NK-92 treated with Interleukin-12 subunit alpha and Interleukin-12 subunit beta, amount 100 ng/mL, for 24 hours (cell line): ENCODE results near the gene RASIP1.
A peak's percentile ranks its signal among the peaks of the same experiment; 100 is the strongest.

Experiments
- DNase-seq: peaks from one replicate; lab custom pipeline; 2025; lab: John Stamatoyannopoulos, UW

RASIP1 gene

GRCh38 chr19:48756212-48756611 lies 15.8 kb upstream of the RASIP1 start:
- no peak for DNase-seq

- DNase-seq: no peak
These were observed 15.4 kb upstream of the RASIP1 start for GRCh38 chr19:48755787-48756186.

- no peak for DNase-seq
These were observed 14.8 kb upstream of the RASIP1 start, which contains the start of gene FGF21 for GRCh38 chr19:48755084-48755641. Gene FGF21, plus strand, starts transcription at chr19:48755524. Its CDS starts 713 bp downstream, at chr19:48756237.

GRCh38 chr19:48752496-48753365 lies 12.3 kb upstream of the RASIP1 start, which contains the start of gene FUT1:
Gene FUT1, minus strand, starts transcription at chr19:48752641. Its CDS starts 1,360 bp downstream, at chr19:48751281.
- no peak for DNase-seq

- no peak for DNase-seq
These were observed 11.6 kb upstream of the RASIP1 start for GRCh38 chr19:48751845-48752495.

- DNase-seq: no peak
These were observed 10.5 kb upstream of the RASIP1 start for GRCh38 chr19:48750771-48751504.

GRCh38 chr19:48750351-48750750 lies 9.9 kb upstream of the RASIP1 start:
- DNase-seq: no peak

- DNase-seq: no peak
These were observed 9.3 kb upstream of the RASIP1 start for GRCh38 chr19:48749571-48750198.

- DNase-seq: peak; percentile 74
These were observed 6.5 kb upstream of the RASIP1 start, which contains the start of gene IZUMO1 for GRCh38 chr19:48746738-48747575. Gene IZUMO1, minus strand, starts transcription at chr19:48746909. Its CDS starts 1,050 bp downstream, at chr19:48745859.

- DNase-seq: no peak
These were observed 5.7 kb upstream of the RASIP1 start for GRCh38 chr19:48746110-48746509.

- no peak for DNase-seq
These were observed 5.0 kb upstream of the RASIP1 start for GRCh38 chr19:48745208-48745995.

- DNase-seq: no peak
These were observed 1.7 kb upstream of the RASIP1 start for GRCh38 chr19:48742096-48742495.

GRCh38 chr19:48741129-48741999 lies 954 bp upstream of the RASIP1 start:
- no peak for DNase-seq

GRCh38 chr19:48739404-48740163 lies 826 bp downstream of the RASIP1 start:
- no peak for DNase-seq

GRCh38 chr19:48738557-48739403 lies 1.6 kb downstream of the RASIP1 start:
- no peak for DNase-seq

- DNase-seq: no peak
These were observed 2.9 kb downstream of the RASIP1 start for GRCh38 chr19:48737360-48737998.
